ENCODE results near the gene SENP2. TPM values are rescaled to one million over a fixed set of nuclear protein-coding genes. Genes with fewer than 3 reads are reported as not detected.

Gene SENP2
- total and polyA plus RNA-seq, 4 donors = 7.9 to 23.3 (median 11.3) TPM

- Histone ChIP-seq H3K4me3 (ENCODE audit: low read depth in 1 of 3, low read length in 3 of 3) (no peak overlapping the region), H3K36me3 (ENCODE audit: control insufficient read depth in 4 of 4, insufficient read depth in 3 of 4, low read depth in 1 of 4, low read length in 3 of 4) (no peaks in the 10 kb centered on the region), H3K9me3 (ENCODE audit: control insufficient read depth in 4 of 4, low read length in 3 of 4) (no peaks in the 10 kb centered on the region), H3K27me3 (ENCODE audit: control insufficient read depth in 4 of 4, insufficient read depth in 4 of 4, low read length in 3 of 4) (no peaks in the 10 kb centered on the region), H3K27ac (ENCODE audit: low read depth in 1 of 2, low read length in 2 of 2) (no peak overlapping the region), H3K9ac (ENCODE audit: low read depth in 1 of 2, low read length in 2 of 2) (no peak overlapping the region), H3K4me1 (ENCODE audit: control insufficient read depth in 4 of 4, insufficient read depth in 4 of 4, low read length in 3 of 4) (no peaks in the 10 kb centered on the region)
- no peak for DNase-seq (ENCODE audit: low spot score)
- TF ChIP-seq JUND (IDR thresholded peaks at IDR 0.05) (no peak), RAD21 (IDR thresholded peaks at IDR 0.05) (peak; percentile 87 to 91), SP1 (IDR thresholded peaks at IDR 0.05) (no peak), GABPA (IDR thresholded peaks at IDR 0.05 in 1 of 2, conservative IDR thresholded peaks at IDR 0.05 in 1 of 2) (no peak), CTCF (IDR thresholded peaks at IDR 0.05; ENCODE audit: low read depth, low read length, missing input control) (peak; percentile 70), RXRA (IDR thresholded peaks at IDR 0.05) (no peak)
- 98% methylated on average over 1 of the region's 1 CpG for WGBS
Observed at GRCh38 chr3:185677146-185677829, 91.2 kb downstream of the SENP2 start.

- no peaks in the 10 kb centered on the region for H3K4me1 ChIP-seq (ENCODE audit: control insufficient read depth in 4 of 4, insufficient read depth in 4 of 4, low read length in 3 of 4)
- no peaks in the 10 kb centered on the region for H3K27me3 ChIP-seq (ENCODE audit: control insufficient read depth in 4 of 4, insufficient read depth in 4 of 4, low read length in 3 of 4)
- no peaks in the 10 kb centered on the region for H3K36me3 ChIP-seq (ENCODE audit: control insufficient read depth in 4 of 4, insufficient read depth in 3 of 4, low read depth in 1 of 4, low read length in 3 of 4)
- H3K9ac ChIP-seq (ENCODE audit: low read depth in 1 of 2, low read length in 2 of 2) = no peak overlapping the region
- no peak for DNase-seq (ENCODE audit: low spot score)
- no peak overlapping the region for H3K27ac ChIP-seq (ENCODE audit: low read depth in 1 of 2, low read length in 2 of 2)
- H3K4me3 ChIP-seq (ENCODE audit: low read depth in 1 of 3, low read length in 3 of 3) = no peak overlapping the region
- WGBS = 95% methylated on average over 1 of the region's 1 CpG
- TF ChIP-seq HNF4A (conservative IDR thresholded peaks at IDR 0.05) (no peak), REST (IDR thresholded peaks at IDR 0.05) (no peak), HNF4G (IDR thresholded peaks at IDR 0.05) (no peak), CTCF (IDR thresholded peaks at IDR 0.05; ENCODE audit: low read depth, low read length, missing input control) (no peak), RXRA (IDR thresholded peaks at IDR 0.05) (no peak), ZBTB33 (IDR thresholded peaks at IDR 0.05) (no peak), RAD21 (IDR thresholded peaks at IDR 0.05) (no peak), EGR1 (IDR thresholded peaks at IDR 0.05; ENCODE audit: low read depth in 2 of 2) (no peak), FOXA1 (IDR thresholded peaks at IDR 0.05) (no peak), FOXA2 (IDR thresholded peaks at IDR 0.05) (no peak), SP1 (IDR thresholded peaks at IDR 0.05) (no peak), MAX (IDR thresholded peaks at IDR 0.05) (no peak), ATF3 (IDR thresholded peaks at IDR 0.05) (no peak), JUND (IDR thresholded peaks at IDR 0.05) (no peak), GABPA (IDR thresholded peaks at IDR 0.05 in 1 of 2, conservative IDR thresholded peaks at IDR 0.05 in 1 of 2) (no peak), YY1 (IDR thresholded peaks at IDR 0.05) (no peak), TAF1 (conservative IDR thresholded peaks at IDR 0.05) (no peak), NR2F2 (IDR thresholded peaks at IDR 0.05) (no peak)
- H3K9me3 ChIP-seq (ENCODE audit: control insufficient read depth in 4 of 4, low read length in 3 of 4) = no peaks in the 10 kb centered on the region
Observed at GRCh38 chr3:185678027-185678426, 91.9 kb downstream of the SENP2 start.
